Ishikawa (cell line): ENCODE results near the gene SH3TC1.

ENCODE experiments used
- FOXM1 ChIP-seq: IDR thresholded peaks from 2 replicates; pipeline ENCODE4 v1.6.1; 2012; ENCODE audit warnings: low read depth, borderline replicate concordance
- TAF1 ChIP-seq: IDR thresholded peaks from 2 replicates; pipeline ENCODE4 v1.6.1; 2012; ENCODE audit warnings: low read depth, mild to moderate bottlenecking
- ZBTB7A ChIP-seq: IDR thresholded peaks from 2 replicates; pipeline ENCODE4 v1.6.1; 2012; ENCODE audit warnings: low read depth
- TF ChIP-seq, protein P1 (sequence below): IDR thresholded peaks from 2 replicates; pipeline ENCODE4 v1.6.1; 2012

DNA sequence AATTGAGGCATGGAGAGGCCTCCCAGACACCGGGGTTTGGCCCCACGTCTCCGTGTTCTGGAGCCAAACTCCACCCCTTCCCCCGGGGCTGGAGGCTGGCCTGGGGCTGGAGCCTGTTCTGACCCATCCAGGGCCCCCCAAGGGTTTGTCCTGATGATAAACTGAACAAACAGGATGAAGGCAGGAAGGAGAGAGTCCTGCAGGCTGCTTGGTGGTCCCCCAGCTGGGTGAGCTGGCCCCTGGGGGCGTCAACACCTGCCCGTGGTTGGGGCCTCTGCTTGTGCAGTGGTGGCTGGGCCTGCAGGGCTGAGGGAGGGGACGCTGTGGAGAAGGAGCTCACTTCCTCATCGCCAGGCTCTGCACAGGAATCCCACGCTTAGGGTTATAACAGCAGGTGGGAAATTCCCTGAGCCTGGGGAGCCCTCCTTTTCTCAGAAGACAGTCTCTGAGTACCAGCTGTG, 2.3 kb downstream of the SH3TC1 start:
- TF ChIP-seq, protein P1, sequence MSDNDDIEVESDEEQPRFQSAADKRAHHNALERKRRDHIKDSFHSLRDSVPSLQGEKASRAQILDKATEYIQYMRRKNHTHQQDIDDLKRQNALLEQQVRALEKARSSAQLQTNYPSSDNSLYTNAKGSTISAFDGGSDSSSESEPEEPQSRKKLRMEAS = no peak
- TF ChIP-seq ZBTB7A = no peak
- no peak for TF ChIP-seq FOXM1
- no peak for TF ChIP-seq TAF1
